ENCODE measurements around the gene IRF2BP2. TPM values are rescaled to one million over a fixed set of nuclear protein-coding genes. Genes with fewer than 3 reads are reported as not detected.
A peak's percentile ranks its signal among the peaks of the same experiment; 100 is the strongest.

Gene IRF2BP2
- total RNA-seq, 2 donors from 2014 or later: 82.7 to 83.3 TPM

DNA sequence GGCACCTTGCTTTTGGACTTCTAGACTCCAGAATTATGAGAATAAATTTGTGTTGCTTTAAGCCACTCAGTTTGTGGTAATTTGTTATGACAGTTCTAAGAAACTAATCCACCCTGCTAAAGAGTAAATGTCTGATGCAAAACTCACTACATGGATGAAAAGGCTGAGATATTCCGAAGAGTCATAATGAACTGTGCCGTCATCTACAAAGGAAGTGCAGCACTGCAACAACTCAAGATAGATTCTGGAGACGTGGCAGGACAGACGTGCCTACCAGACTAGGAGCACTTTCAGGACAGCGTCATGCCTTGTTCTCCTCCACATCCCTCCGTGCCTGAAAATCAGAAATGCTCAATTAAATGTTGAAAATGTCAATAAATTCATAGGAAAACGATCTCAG, 24.4 kb upstream of the IRF2BP2 start:
- intact Hi-C loops (cut with DNase I): no loop called here
- WGBS, 2 donors: 76 to 84% methylated on average over 7 of the region's 7 CpGs

DNA sequence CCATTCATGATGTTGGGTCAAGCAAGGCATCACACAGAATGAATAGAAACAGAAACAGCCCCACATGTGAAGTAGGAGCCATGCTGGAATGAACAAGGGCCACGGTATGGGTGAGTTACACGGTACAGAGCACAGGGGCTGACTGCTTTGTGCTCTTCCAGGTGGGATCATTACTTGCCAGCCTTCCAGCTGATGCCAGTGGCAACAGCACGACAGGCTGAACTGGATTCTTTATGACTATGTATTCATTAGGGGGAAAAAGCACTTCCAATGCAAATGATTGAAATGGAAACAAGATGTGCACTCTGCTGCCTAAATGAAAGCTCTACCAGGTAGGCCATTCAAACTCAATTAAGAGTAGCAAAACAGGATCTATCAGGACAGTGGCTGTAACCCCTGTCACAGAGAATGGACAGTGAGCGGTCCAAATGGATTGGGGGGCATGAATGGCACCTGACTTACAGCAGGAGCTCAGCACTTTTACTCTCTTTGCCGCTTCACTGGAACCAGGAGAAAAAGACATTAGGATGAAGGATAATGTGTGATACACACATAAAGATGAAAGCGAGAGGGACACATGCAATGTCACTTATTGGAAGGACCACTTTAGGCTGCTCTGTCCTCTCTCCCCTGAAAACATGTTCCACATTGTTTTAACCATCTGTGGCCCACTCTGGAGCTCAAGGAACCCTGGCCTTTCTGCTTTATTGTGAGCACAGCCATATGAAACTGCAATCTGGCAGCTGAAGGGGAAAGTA, 23.4 kb upstream of the IRF2BP2 start:
- Histone ChIP-seq H3K27me3 (no peaks in the 10 kb centered on the region), H3K9me3 (no peaks in the 10 kb centered on the region), H3K4me1 (peaks cover 6% of the 10 kb centered on the region), H3K4me3 (no peak overlapping the region), H3K27ac (no peak overlapping the region), H3K36me3 (replicated peaks in 1 of 2; ENCODE audit: insufficient read depth in 1 of 2, low read depth in 2 of 2) (no peaks in the 10 kb centered on the region)
- DNase-seq: no peak
- TF ChIP-seq, protein P1, sequence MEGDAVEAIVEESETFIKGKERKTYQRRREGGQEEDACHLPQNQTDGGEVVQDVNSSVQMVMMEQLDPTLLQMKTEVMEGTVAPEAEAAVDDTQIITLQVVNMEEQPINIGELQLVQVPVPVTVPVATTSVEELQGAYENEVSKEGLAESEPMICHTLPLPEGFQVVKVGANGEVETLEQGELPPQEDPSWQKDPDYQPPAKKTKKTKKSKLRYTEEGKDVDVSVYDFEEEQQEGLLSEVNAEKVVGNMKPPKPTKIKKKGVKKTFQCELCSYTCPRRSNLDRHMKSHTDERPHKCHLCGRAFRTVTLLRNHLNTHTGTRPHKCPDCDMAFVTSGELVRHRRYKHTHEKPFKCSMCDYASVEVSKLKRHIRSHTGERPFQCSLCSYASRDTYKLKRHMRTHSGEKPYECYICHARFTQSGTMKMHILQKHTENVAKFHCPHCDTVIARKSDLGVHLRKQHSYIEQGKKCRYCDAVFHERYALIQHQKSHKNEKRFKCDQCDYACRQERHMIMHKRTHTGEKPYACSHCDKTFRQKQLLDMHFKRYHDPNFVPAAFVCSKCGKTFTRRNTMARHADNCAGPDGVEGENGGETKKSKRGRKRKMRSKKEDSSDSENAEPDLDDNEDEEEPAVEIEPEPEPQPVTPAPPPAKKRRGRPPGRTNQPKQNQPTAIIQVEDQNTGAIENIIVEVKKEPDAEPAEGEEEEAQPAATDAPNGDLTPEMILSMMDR (IDR thresholded peaks at IDR 0.05): no peak
- TF ChIP-seq POLR2A (IDR thresholded peaks at IDR 0.05): no peak
- 90 to 94% methylated on average over 6 of the region's 6 CpGs for WGBS, 2 donors
- no peak for ATAC-seq
- intact Hi-C loops (cut with DNase I): no loop called here

More for the DNA sequence above, 24.4 kb upstream of the IRF2BP2 start:
- H3K9me3 ChIP-seq: no peaks in the 10 kb centered on the region
- no peak overlapping the region for H3K4me3 ChIP-seq
- ATAC-seq (no peak), DNase-seq (no peak)
- no peak overlapping the region for H3K27ac ChIP-seq
- H3K4me1 ChIP-seq: peaks cover 16% of the 10 kb centered on the region
- no peaks in the 10 kb centered on the region for H3K27me3 ChIP-seq
- no peaks in the 10 kb centered on the region for H3K36me3 ChIP-seq (replicated peaks in 1 of 2; ENCODE audit: insufficient read depth in 1 of 2, low read depth in 2 of 2)
- TF ChIP-seq POLR2A (IDR thresholded peaks at IDR 0.05): no peak
- TF ChIP-seq, protein P1 (IDR thresholded peaks at IDR 0.05): no peak

DNA sequence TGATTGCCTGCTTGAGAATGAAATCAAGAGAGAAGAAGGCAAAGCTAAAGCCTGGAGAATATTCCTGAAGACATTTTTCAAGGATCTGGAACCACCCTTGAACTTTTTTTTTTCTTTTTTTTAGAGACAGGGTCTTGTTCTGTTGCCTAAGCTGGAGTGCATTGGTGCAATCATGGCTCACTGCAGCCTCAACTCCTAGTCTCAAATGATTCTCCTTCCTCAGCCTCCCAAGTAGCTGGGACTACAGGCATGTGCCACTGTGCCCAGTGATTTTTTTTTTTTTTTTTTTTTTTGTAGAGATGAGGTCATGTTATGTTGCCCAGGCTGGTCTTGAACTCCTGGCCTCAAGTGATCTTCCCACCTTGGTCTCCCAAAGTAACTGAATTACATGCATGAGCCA, 22.2 kb upstream of the IRF2BP2 start:
- H3K4me3 ChIP-seq: no peak overlapping the region
- intact Hi-C loops (cut with DNase I): no loop called here
- ATAC-seq (no peak), DNase-seq (no peak)
- H3K4me1 ChIP-seq: peaks cover 15% of the 10 kb centered on the region
- H3K36me3 ChIP-seq (replicated peaks in 1 of 2; ENCODE audit: insufficient read depth in 1 of 2, low read depth in 2 of 2): no peaks in the 10 kb centered on the region
- peak overlapping the region in 3 of 4 donors; percentile 2 to 60 (median 39) for H3K27ac ChIP-seq
- no peaks in the 10 kb centered on the region for H3K9me3 ChIP-seq
- TF ChIP-seq, protein P1 (IDR thresholded peaks at IDR 0.05): no peak
- no peak for TF ChIP-seq POLR2A (IDR thresholded peaks at IDR 0.05)
- H3K27me3 ChIP-seq: no peaks in the 10 kb centered on the region

DNA sequence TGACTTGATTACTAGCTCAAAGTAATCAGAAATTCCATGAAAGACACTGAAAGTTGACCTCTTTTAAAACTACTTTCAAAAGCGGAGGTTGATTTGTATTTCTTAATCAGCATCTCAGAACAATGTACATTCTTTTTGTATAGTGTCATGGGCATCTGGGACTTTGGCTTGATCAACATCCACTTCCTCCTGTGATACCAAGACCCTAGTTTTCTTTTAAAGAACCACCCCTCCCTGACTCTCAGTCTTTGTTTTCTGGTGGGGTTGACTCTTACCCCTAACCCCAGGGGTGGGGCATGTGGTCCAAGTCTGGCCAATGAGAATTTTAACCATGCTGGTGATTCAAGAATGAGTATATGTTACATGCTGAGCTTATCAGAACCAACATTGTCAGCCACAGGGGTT, 21.7 kb upstream of the IRF2BP2 start:
- 56 to 63% methylated on average over 1 of the region's 1 CpG for WGBS, 2 donors
- Histone ChIP-seq H3K4me1 (peaks cover 17% of the 10 kb centered on the region), H3K9me3 (no peaks in the 10 kb centered on the region), H3K4me3 (no peak overlapping the region), H3K27me3 (no peaks in the 10 kb centered on the region), H3K27ac (peak overlapping the region in 3 of 4 donors; percentile 2 to 60 (median 39)), H3K36me3 (replicated peaks in 1 of 2; ENCODE audit: insufficient read depth in 1 of 2, low read depth in 2 of 2) (no peaks in the 10 kb centered on the region)
- TF ChIP-seq POLR2A (IDR thresholded peaks at IDR 0.05): no peak
- TF ChIP-seq, protein P1 (IDR thresholded peaks at IDR 0.05): no peak
- intact Hi-C loops (cut with DNase I): no loop called here
- ATAC-seq (peak; percentile 71), DNase-seq (no peak)

DNA sequence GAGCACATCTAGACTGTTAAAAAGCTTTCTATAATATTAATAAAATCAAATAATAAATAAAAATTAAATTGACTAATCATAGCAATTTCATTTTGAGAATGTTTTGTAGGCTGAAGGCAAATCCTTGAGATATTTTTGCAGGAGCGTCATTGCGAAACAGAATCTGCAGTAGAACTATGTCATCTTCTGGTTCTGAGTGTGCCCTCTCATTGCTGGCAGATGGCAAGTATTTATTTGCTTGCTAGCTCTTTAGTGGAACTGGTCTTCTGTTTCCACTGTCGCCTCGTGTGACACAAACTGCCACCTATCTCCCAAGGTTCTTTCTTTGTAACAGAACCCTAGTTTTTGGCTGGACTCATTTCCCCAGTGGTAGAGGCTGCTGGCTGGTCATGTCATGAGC, 19.0 kb upstream of the IRF2BP2 start:
- Histone ChIP-seq H3K4me3 (no peak overlapping the region), H3K36me3 (replicated peaks in 1 of 2; ENCODE audit: insufficient read depth in 1 of 2, low read depth in 2 of 2) (no peaks in the 10 kb centered on the region), H3K27me3 (no peaks in the 10 kb centered on the region), H3K27ac (no peak overlapping the region), H3K4me1 (peaks cover 29% of the 10 kb centered on the region), H3K9me3 (no peaks in the 10 kb centered on the region)
- intact Hi-C loops (cut with DNase I): no loop called here
- no peak for TF ChIP-seq POLR2A (IDR thresholded peaks at IDR 0.05)
- TF ChIP-seq, protein P1 (IDR thresholded peaks at IDR 0.05): no peak
- ATAC-seq (no peak), DNase-seq (no peak)
- 66 to 85% methylated on average over 4 of the region's 4 CpGs for WGBS, 2 donors
